ENCODE measurements around the gene SEC23IP. TPM values are rescaled to one million over a fixed set of nuclear protein-coding genes. Genes with fewer than 3 reads are reported as not detected.

The SEC23IP gene
- total RNA-seq (2022) = 60.5 and 64.9 TPM in 2 replicates
- percentile 90 among the genes with signal in this experiment for Bru-seq, nascent RNA
- percentile 88 among the genes with signal in this experiment for BruChase-seq, experiment 1, labeled RNA remaining after a 6-hour chase
- percentile 91 among the genes with signal in this experiment for BruChase-seq, experiment 2, labeled RNA remaining after a 2-hour chase
- long read RNA-seq, full-length matches to known transcripts = 60 of 99 reads
- long read RNA-seq, partial matches to known transcripts = 7 of 99 reads
- long read RNA-seq, other reads (novel, unspliced or antisense) = 32 of 99 reads

DNA sequence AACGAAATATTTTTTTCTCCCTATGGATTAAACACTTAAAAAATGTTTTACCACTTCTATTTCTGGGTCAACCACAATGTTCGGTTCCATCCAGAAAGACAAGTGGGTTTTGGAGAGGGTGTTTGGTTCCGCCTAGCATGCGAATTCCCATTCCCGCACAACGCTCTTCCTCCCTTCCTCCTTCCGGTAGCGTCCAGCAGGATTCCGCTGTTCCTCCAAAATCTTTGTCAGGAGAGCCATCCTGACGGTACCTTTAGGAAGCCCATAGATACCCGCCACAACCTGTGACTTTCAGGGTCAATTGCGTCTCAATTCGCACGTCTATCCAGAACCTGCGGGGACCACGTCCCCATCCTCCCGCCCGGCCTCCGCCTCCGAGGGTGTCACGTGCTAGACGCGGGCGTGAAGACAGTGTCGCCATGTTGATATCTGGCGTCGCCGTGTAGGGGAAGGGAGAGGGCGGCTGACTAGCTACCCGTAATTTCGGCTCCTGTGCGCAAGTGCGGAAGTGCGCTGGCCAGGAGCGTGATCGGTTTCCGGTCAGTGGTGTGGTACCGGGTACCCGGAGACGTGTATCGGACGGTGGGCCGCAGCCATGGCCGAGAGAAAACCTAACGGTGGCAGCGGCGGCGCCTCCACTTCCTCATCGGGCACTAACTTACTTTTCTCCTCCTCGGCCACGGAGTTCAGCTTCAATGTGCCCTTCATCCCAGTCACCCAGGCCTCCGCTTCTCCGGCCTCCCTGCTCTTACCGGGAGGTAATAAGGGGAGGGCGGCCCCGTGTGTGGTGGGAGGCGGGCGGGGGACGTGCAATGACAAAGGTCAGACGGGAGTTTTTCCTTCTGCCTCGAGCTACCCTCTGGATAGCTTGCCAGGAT, at the start of gene SEC23IP:
SEC23IP (plus strand) TSS at position 543 of the 878 bp plus-strand sequence; CDS start at position 596, 53 bp downstream.
- Mint-ChIP-seq H3K4me3 (ENCODE audit: unreplicated experiment) (peak within 1 kb of the TSS; percentile 91), H3K4me1 (ENCODE audit: insufficient read depth, unreplicated experiment) (peaks cover 43% of the 10 kb centered on the region)
- BruUV-seq (replicated peaks) = TSS peak; percentile 83

DNA sequence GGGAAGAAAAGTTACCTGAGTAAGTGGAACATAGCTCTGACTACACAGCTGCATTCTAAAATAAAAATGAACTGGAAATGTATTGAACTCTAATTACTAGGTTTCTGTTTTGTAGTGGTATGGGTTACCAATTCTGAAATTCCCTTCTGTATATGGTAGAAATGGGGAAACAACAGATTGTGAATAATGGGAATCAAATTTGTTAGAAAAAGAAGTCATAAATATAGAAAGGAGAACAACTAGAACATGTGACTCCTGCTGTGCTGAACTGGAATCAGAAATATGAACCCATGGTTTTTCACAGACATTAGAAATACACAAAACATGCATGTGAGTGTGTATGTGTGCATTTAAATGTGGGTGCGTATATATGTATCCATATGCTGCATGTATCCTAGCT, 46.9 kb upstream of the SEC23IP start:
- ChIA-PET CTCF (interaction anchor here (1.1 kb wide), 1 partner anchor 34 kb away, joined by 3 read pairs; no protein-coding TSS in a partner anchor), POLR2A (no interaction called here)
- Mint-ChIP-seq H3K4me3 (ENCODE audit: unreplicated experiment) (no peak overlapping the region), H3K27ac (ENCODE audit: low read depth, unreplicated experiment) (no peak overlapping the region), H3K36me3 (ENCODE audit: insufficient read depth, unreplicated experiment) (peaks cover 98% of the 10 kb centered on the region), H3K9me3 (ENCODE audit: unreplicated experiment) (no peaks in the 10 kb centered on the region), H3K4me1 (ENCODE audit: insufficient read depth, unreplicated experiment) (peaks cover 6% of the 10 kb centered on the region), H3K27me3 (ENCODE audit: insufficient read depth, unreplicated experiment) (no peaks in the 10 kb centered on the region)
- DNase-seq (ENCODE audit: unreplicated experiment) = no peak
- no TSS peak for BruUV-seq (replicated peaks)
- intact Hi-C loops (cut with micrococcal nuclease) = no loop called here
- TF ChIP-seq, protein P1, sequence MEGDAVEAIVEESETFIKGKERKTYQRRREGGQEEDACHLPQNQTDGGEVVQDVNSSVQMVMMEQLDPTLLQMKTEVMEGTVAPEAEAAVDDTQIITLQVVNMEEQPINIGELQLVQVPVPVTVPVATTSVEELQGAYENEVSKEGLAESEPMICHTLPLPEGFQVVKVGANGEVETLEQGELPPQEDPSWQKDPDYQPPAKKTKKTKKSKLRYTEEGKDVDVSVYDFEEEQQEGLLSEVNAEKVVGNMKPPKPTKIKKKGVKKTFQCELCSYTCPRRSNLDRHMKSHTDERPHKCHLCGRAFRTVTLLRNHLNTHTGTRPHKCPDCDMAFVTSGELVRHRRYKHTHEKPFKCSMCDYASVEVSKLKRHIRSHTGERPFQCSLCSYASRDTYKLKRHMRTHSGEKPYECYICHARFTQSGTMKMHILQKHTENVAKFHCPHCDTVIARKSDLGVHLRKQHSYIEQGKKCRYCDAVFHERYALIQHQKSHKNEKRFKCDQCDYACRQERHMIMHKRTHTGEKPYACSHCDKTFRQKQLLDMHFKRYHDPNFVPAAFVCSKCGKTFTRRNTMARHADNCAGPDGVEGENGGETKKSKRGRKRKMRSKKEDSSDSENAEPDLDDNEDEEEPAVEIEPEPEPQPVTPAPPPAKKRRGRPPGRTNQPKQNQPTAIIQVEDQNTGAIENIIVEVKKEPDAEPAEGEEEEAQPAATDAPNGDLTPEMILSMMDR (IDR thresholded peaks at IDR 0.05; ENCODE audit: unreplicated experiment) = no peak

More for the DNA sequence above, at the start of gene SEC23IP:
- ChIA-PET POLR2A (interaction anchor here (0.6 to 7.1 kb wide), 20 partner anchors 9 to 959 kb away, joined by 3 to 122 read pairs (median 4); partner anchors contain the start of genes MCMBP and TIAL1), CTCF (interaction anchor here (0.6 to 1.2 kb wide), 5 partner anchors 20 to 206 kb away, joined by 3 to 6 read pairs (median 4); partner anchors contain the start of gene MCMBP)
- TF ChIP-seq, protein P1 (IDR thresholded peaks at IDR 0.05; ENCODE audit: unreplicated experiment) = no peak
- no peaks in the 10 kb centered on the region for H3K9me3 Mint-ChIP-seq (ENCODE audit: unreplicated experiment)
- no peaks in the 10 kb centered on the region for H3K27me3 Mint-ChIP-seq (ENCODE audit: insufficient read depth, unreplicated experiment)
- H3K36me3 Mint-ChIP-seq (ENCODE audit: insufficient read depth, unreplicated experiment) = peaks cover 8% of the 10 kb centered on the region
- DNase-seq (ENCODE audit: unreplicated experiment) = peak; percentile 96
- H3K27ac Mint-ChIP-seq (ENCODE audit: low read depth, unreplicated experiment) = peak within 1 kb of the TSS; percentile 88
- intact Hi-C loops (cut with micrococcal nuclease) = loop anchor here (1.0 to 10.0 kb wide), 2 partner anchors 19 to 208 kb away; no protein-coding TSS in a partner anchor

DNA sequence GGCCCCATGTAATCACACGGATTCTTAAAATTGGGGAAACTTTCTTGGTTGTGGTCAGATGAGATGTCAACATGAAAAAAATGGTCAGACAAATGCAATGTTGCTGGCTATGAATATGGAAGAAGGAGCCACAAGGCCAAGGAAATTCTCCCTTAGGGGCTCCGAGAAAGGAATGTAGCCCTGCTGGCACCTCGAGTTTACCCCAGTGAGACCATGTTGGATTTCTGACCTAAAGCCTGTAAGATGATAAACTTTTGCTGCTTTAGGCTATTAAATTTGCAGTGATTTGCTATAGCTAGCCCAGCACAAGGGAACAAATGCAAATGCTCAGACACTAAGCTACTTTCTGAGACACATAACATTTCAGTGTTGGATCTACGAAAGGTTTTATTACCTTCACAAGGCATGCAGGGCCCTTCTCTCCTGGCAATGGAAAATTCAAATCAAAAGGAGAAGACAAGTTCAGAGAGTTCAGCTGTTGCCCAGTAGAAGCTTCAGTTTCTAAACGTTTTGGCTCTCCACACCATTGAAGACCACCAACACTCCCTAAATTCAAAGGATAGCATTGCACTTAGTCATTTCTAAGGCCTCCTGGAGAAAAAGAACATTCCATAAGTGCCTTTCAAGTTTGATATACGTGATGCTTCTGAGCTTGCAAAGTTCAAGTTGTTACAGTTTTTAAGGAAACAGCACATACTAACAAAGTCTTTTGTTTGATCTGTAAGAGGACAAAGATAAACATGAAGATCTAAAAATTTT, 43.3 kb upstream of the SEC23IP start:
- ChIA-PET POLR2A (interaction anchor here (0.8 to 1.2 kb wide), 3 partner anchors 9 to 98 kb away, joined by 3 to 5 read pairs (median 3); no protein-coding TSS in a partner anchor), CTCF (interaction anchor here (0.6 to 1.6 kb wide), 2 partner anchors 10 to 1077 kb away, joined by 3 to 6 read pairs; no protein-coding TSS in a partner anchor)
- intact Hi-C loops (cut with micrococcal nuclease) = no loop called here
- TF ChIP-seq, protein P1 (IDR thresholded peaks at IDR 0.05; ENCODE audit: unreplicated experiment) = no peak
- H3K9me3 Mint-ChIP-seq (ENCODE audit: unreplicated experiment) = no peaks in the 10 kb centered on the region
- no peaks in the 10 kb centered on the region for H3K27me3 Mint-ChIP-seq (ENCODE audit: insufficient read depth, unreplicated experiment)
- no peak overlapping the region for H3K4me3 Mint-ChIP-seq (ENCODE audit: unreplicated experiment)
- BruUV-seq (replicated peaks) = no TSS peak
- peaks cover 6% of the 10 kb centered on the region for H3K4me1 Mint-ChIP-seq (ENCODE audit: insufficient read depth, unreplicated experiment)
- peaks cover 91% of the 10 kb centered on the region for H3K36me3 Mint-ChIP-seq (ENCODE audit: insufficient read depth, unreplicated experiment)
- DNase-seq (ENCODE audit: unreplicated experiment) = no peak
- H3K27ac Mint-ChIP-seq (ENCODE audit: low read depth, unreplicated experiment) = no peak overlapping the region
